Duodenal mucosa (tissue), 2 donors: ENCODE measurements around the gene C1QTNF6.

Experiments used
- H3K27ac ChIP-seq: one replicate; pipeline ENCODE4 v1.7.0; 2013; ENCODE audit warnings: low read depth, low read length
- H3K27me3 ChIP-seq, 2 donors: one replicate each; pipeline ENCODE4 v1.7.0; 2013; ENCODE audit warnings: low read length in 2 of 2, control low read depth in 1 of 2; ENCODE audit not compliant: insufficient read depth in 2 of 2, control insufficient read depth in 1 of 2
- H3K36me3 ChIP-seq, 2 donors: one replicate each; pipeline ENCODE4 v1.7.0; 2013; ENCODE audit warnings: low read length in 2 of 2, control low read depth in 1 of 2; ENCODE audit not compliant: insufficient read depth in 2 of 2, control insufficient read depth in 1 of 2
- H3K4me1 ChIP-seq, 2 donors: one replicate each; pipeline ENCODE4 v1.7.0; 2013; ENCODE audit warnings: low read length in 2 of 2, control low read depth in 1 of 2; ENCODE audit not compliant: insufficient read depth in 2 of 2, control insufficient read depth in 1 of 2
- H3K4me3 ChIP-seq, 2 donors: one replicate each; pipeline ENCODE4 v1.7.0; 2013; ENCODE audit warnings: low read length in 2 of 2, low read depth in 1 of 2
- H3K9ac ChIP-seq, 2 donors: one replicate each; pipeline ENCODE4 v1.7.0; 2013; ENCODE audit warnings: low read length in 2 of 2, low read depth in 1 of 2
- H3K9me3 ChIP-seq, 2 donors: one replicate each; pipeline ENCODE4 v1.7.0; 2013; ENCODE audit warnings: low read length in 2 of 2, control low read depth in 1 of 2; ENCODE audit not compliant: control insufficient read depth in 1 of 2

The C1QTNF6 gene

GRCh38 chr22:37221424-37222333 is 33.6 kb upstream of the C1QTNF6 start:
- no peak overlapping the region for H3K27ac ChIP-seq
- peaks cover 0 to 4% of the 10 kb centered on the region in 2 donors for H3K36me3 ChIP-seq

GRCh38 chr22:37220543-37220981 is 32.5 kb upstream of the C1QTNF6 start:
- no peaks in the 10 kb centered on the region for H3K36me3 ChIP-seq
- H3K9ac ChIP-seq: no peak overlapping the region
- H3K4me1 ChIP-seq: peaks cover 12 to 28% of the 10 kb centered on the region in 2 donors
- H3K9me3 ChIP-seq: no peaks in the 10 kb centered on the region
- H3K27me3 ChIP-seq: no peaks in the 10 kb centered on the region
- H3K4me3 ChIP-seq: no peak overlapping the region
- no peak overlapping the region for H3K27ac ChIP-seq

More at GRCh38 chr22:37221424-37222333, 33.6 kb upstream of the C1QTNF6 start:
- no peak overlapping the region for H3K9ac ChIP-seq
- H3K4me3 ChIP-seq: no peak overlapping the region
- H3K27me3 ChIP-seq: no peaks in the 10 kb centered on the region
- peaks cover 12 to 30% of the 10 kb centered on the region in 2 donors for H3K4me1 ChIP-seq
- no peaks in the 10 kb centered on the region for H3K9me3 ChIP-seq

DNA sequence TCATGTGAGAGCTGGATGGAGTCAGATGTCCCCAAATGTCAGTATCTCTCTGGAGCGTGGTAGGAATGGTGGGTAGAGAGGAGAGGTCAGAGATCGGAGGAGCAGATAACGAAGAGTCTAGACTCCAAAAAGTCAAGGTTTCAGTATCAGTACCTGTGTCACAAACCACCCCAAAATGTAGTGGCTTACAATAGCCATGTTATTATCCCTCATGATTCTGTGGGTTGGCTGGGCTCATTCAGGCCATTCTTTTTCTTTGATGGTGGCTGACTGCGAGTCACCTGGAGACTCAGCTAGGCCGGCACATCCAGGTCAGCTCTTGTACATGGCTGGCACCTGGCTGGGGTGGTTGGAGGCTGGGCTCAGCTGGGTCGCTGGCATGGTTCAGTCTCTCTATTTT is 31.5 kb upstream of the C1QTNF6 start:
- no peak overlapping the region for H3K9ac ChIP-seq
- no peaks in the 10 kb centered on the region for H3K27me3 ChIP-seq
- peak overlapping the region in 1 of 2 donors; percentile 28 for H3K4me3 ChIP-seq
- H3K27ac ChIP-seq: no peak overlapping the region
- peaks cover 12 to 21% of the 10 kb centered on the region in 2 donors for H3K4me1 ChIP-seq
- H3K36me3 ChIP-seq: no peaks in the 10 kb centered on the region
- no peaks in the 10 kb centered on the region for H3K9me3 ChIP-seq

DNA sequence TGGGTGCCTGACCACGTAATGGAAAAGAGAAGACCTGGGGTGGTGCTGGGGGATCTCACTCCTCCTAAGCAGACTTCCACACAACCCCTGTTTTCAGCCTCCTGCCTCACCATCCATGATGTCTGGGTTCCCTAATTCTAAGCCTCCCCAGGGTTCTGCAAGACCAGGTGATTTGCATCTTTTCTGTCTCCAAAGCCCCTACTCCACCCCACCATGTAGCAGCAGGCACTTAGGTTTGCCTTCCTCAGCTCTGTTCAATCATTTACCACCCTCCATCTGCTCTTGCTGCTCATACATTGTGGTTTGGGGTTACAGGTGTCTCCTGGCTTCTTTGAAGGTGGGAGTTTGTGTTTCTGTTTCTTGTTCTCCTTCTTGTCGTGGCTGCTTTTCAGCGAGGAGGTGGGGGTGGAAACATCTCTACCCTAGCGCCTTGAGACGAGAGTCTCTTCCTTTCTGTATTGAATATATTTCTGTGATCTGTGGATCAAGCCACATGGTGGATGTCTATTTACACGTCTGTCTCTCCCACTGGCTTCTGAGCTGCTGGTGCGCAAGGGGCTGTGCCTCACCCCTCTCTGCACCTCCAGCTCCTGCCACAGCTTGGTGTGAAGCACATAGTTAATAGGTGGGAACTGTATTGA is 30.8 kb upstream of the C1QTNF6 start:
- no peaks in the 10 kb centered on the region for H3K27me3 ChIP-seq
- no peaks in the 10 kb centered on the region for H3K36me3 ChIP-seq
- no peaks in the 10 kb centered on the region for H3K9me3 ChIP-seq
- H3K9ac ChIP-seq: no peak overlapping the region
- peak overlapping the region in 1 of 2 donors; percentile 28 for H3K4me3 ChIP-seq
- H3K4me1 ChIP-seq: peaks cover 12 to 20% of the 10 kb centered on the region in 2 donors
- no peak overlapping the region for H3K27ac ChIP-seq

DNA sequence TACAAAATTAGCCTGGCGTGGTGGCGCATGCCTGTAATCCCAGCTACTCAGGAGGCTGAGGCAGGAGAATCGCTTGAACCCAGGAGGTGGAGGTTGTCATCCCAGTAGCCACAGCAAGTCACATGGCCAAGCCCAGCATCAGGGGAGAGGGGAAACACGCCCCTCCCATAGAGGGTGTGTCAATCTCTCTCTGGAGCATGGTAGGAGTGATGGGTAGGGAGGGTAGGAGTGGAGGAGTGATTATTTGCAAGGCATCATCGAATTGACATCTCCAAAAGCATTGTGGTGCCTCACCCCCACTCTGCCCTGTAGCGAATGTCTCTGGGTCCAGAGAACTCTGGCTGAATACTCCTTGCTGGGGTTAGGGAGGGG is 30.3 kb upstream of the C1QTNF6 start:
- peaks cover 12 to 20% of the 10 kb centered on the region in 2 donors for H3K4me1 ChIP-seq
- no peak overlapping the region for H3K4me3 ChIP-seq
- no peak overlapping the region for H3K27ac ChIP-seq
- no peaks in the 10 kb centered on the region for H3K27me3 ChIP-seq
- H3K9me3 ChIP-seq: no peaks in the 10 kb centered on the region
- H3K9ac ChIP-seq: no peak overlapping the region
- H3K36me3 ChIP-seq: no peaks in the 10 kb centered on the region

DNA sequence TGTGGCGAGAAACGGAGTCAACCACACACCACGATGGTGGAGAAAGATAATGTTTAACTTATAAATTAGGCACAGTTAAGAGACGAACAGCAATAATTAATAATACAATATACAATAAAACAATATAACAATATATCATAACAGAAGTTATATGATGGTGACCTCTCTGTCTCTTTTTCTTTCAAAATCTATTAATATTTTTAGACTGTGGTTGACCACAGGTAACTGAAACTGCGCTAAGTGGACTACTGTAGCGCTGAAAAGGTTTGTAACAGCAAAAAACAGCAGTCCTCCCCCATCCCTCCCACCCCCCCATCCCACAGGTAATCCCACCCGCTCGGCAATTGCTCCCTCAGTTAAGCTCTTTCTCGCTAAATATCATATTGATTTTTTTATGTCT is 27.8 kb upstream of the C1QTNF6 start:
- no peaks in the 10 kb centered on the region for H3K9me3 ChIP-seq
- H3K27me3 ChIP-seq: peaks cover 0 to 7% of the 10 kb centered on the region in 2 donors
- no peak overlapping the region for H3K9ac ChIP-seq
- no peak overlapping the region for H3K4me3 ChIP-seq
- H3K27ac ChIP-seq: no peak overlapping the region
- H3K36me3 ChIP-seq: no peaks in the 10 kb centered on the region
- H3K4me1 ChIP-seq: peaks cover 3 to 13% of the 10 kb centered on the region in 2 donors

GRCh38 chr22:37214731-37215030 is 26.6 kb upstream of the C1QTNF6 start:
- Histone ChIP-seq H3K9me3 (no peaks in the 10 kb centered on the region), H3K4me1 (peaks cover 0 to 9% of the 10 kb centered on the region in 2 donors), H3K36me3 (no peaks in the 10 kb centered on the region), H3K4me3 (no peak overlapping the region), H3K27me3 (peaks cover 0 to 7% of the 10 kb centered on the region in 2 donors), H3K9ac (no peak overlapping the region), H3K27ac (no peak overlapping the region)

- no peak overlapping the region for H3K27ac ChIP-seq
Observed at GRCh38 chr22:37213941-37214730, 26.1 kb upstream of the C1QTNF6 start.

DNA sequence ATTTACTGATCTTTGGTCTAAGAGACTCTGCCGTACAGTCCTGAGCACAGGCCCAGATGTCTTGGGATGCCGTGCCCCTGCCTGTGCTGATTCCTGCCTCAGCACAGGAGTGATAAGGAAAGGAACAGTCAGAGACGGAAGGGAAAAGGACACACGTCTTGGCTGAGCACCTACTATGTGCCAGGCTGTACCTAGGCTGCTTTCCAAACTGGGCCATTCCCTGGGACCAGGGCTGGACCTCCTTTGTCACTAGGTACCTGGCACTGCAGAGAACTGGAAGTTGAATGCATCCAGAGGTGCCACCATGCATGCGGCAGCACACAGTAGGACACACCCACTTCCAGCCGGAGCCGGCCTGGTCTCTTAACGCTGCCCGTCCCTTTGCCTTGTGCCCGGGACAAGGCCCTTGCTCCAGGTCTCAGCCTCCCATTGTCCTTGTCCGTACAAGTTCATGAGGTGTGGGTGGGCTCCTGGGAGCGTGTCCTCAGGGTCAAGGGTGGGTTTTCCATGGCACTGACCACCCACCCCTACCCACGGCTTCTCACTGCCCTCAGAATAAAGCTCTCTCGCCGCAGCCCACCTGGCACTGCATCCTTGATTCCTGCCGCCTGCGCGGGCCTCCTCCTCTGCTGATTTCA is 25.3 kb upstream of the C1QTNF6 start:
- no peak overlapping the region for H3K4me3 ChIP-seq
- peaks cover 0 to 7% of the 10 kb centered on the region in 2 donors for H3K27me3 ChIP-seq
- H3K27ac ChIP-seq: no peak overlapping the region
- no peak overlapping the region for H3K9ac ChIP-seq
- no peaks in the 10 kb centered on the region for H3K36me3 ChIP-seq
- H3K9me3 ChIP-seq: no peaks in the 10 kb centered on the region
- H3K4me1 ChIP-seq: peaks cover 0 to 1% of the 10 kb centered on the region in 2 donors

More at GRCh38 chr22:37213941-37214730, 26.1 kb upstream of the C1QTNF6 start:
- Histone ChIP-seq H3K36me3 (no peaks in the 10 kb centered on the region), H3K4me1 (peaks cover 0 to 5% of the 10 kb centered on the region in 2 donors), H3K4me3 (no peak overlapping the region), H3K27me3 (peaks cover 0 to 7% of the 10 kb centered on the region in 2 donors), H3K9me3 (no peaks in the 10 kb centered on the region), H3K9ac (no peak overlapping the region)
